CD4-positive, alpha-beta T cell treated with Interleukin-4 for 1 hour (primary cell): ENCODE results near the gene PDPR.
A peak's percentile ranks its signal among the peaks of the same experiment; 100 is the strongest.
"Not testable (repeated sequence)": the region's sequence is repeated elsewhere in the genome, so short reads cannot be mapped to it uniquely, and the experiment has no call there.

Experiments
- DNase-seq, 2 donors: peaks; one replicate each; pipeline ENCODE4 v3.0.0-alpha.2; 2020 to 2022

The PDPR gene

GRCh38 chr16:70113982-70114826 lies at the start of gene PDPR:
Gene PDPR (plus strand): TSS chr16:70114332. CDS start chr16:70120493, 6,161 bp downstream.
- DNase-seq, result peak; percentile 96 to 97

- DNase-seq, result peak; percentile 68 to 78
Observed at GRCh38 chr16:70064841-70065370, 49.2 kb upstream of the PDPR start.

- DNase-seq, result not testable (repeated sequence)
Observed at GRCh38 chr16:70065376-70065745, 48.8 kb upstream of the PDPR start.

- DNase-seq, result peak; percentile 93 to 94
Observed at GRCh38 chr16:70065746-70066658, 48.1 kb upstream of the PDPR start.

- not testable (repeated sequence) for DNase-seq
Observed at GRCh38 chr16:70066751-70067150, 47.4 kb upstream of the PDPR start.

GRCh38 chr16:70079081-70079480 lies 35.1 kb upstream of the PDPR start:
- not testable (repeated sequence) for DNase-seq

GRCh38 chr16:70081219-70081618 lies 32.9 kb upstream of the PDPR start:
- not testable (repeated sequence) for DNase-seq

GRCh38 chr16:70083931-70084330 lies 30.2 kb upstream of the PDPR start:
- not testable (repeated sequence) for DNase-seq

- not testable (repeated sequence) for DNase-seq
Observed at GRCh38 chr16:70088160-70088559, 26.0 kb upstream of the PDPR start.

GRCh38 chr16:70088877-70089276 lies 25.3 kb upstream of the PDPR start:
- DNase-seq, result not testable (repeated sequence)

GRCh38 chr16:70089289-70089688 lies 24.8 kb upstream of the PDPR start:
- DNase-seq, result not testable (repeated sequence)

GRCh38 chr16:70091104-70091503 lies 23.0 kb upstream of the PDPR start:
- not testable (repeated sequence) for DNase-seq

GRCh38 chr16:70094096-70094495 lies 20.0 kb upstream of the PDPR start:
- not testable (repeated sequence) for DNase-seq

- not testable (repeated sequence) for DNase-seq
Observed at GRCh38 chr16:70109583-70110279, 4.4 kb upstream of the PDPR start.

- peak in 1 of 2 donors; percentile 14 for DNase-seq
Observed at GRCh38 chr16:70112162-70112561, 2.0 kb upstream of the PDPR start.

- DNase-seq, result not testable (repeated sequence)
Observed at GRCh38 chr16:70113599-70113981, 542 bp upstream of the PDPR start.

- not testable (repeated sequence) for DNase-seq
Observed at GRCh38 chr16:70118354-70118753, 4.2 kb downstream of the PDPR start.

GRCh38 chr16:70118776-70119175 lies 4.6 kb downstream of the PDPR start:
- not testable (repeated sequence) for DNase-seq

- DNase-seq, result not testable (repeated sequence)
Observed at GRCh38 chr16:70120398-70120797, 6.3 kb downstream of the PDPR start.

GRCh38 chr16:70123822-70124221 lies 9.7 kb downstream of the PDPR start:
- not testable (repeated sequence) for DNase-seq

- DNase-seq, result not testable (repeated sequence)
Observed at GRCh38 chr16:70126226-70126625, 12.1 kb downstream of the PDPR start.

- DNase-seq, result not testable (repeated sequence)
Observed at GRCh38 chr16:70127706-70128105, 13.6 kb downstream of the PDPR start.
